Neural progenitor cell (in vitro differentiated cells): Measurements from ENCODE around the gene UPB1. TPM values are rescaled to one million over a fixed set of nuclear protein-coding genes. Genes with fewer than 3 reads are reported as not detected.

Source experiments
- DNase-seq: peaks from one replicate; pipeline ENCODE4 v3.0.0-alpha.2; 2016; ENCODE audit warnings: low spot score
- H2AFZ ChIP-seq: fragments of 200-600 bp; sonication (generic); replicated peaks from 2 replicates; pipeline ENCODE4 v1.6.1; 2016; ENCODE audit warnings: antibody characterized with exemption
- H3F3A ChIP-seq: fragments of 200-600 bp; sonication (generic); 2 replicates; pipeline ENCODE4 v1.6.1; 2016; ENCODE audit warnings: antibody characterized with exemption, low read depth
- H3K27ac ChIP-seq: fragments of 200-600 bp; sonication (generic); 2 replicates; pipeline ENCODE4 v1.5.1; 2016; ENCODE audit warnings: mild to moderate bottlenecking
- H3K27me3 ChIP-seq: fragments of 200-600 bp; sonication (generic); 2 replicates; pipeline ENCODE4 v1.6.1; 2016; ENCODE audit warnings: mild to moderate bottlenecking, moderate library complexity
- H3K36me3 ChIP-seq: fragments of 200-600 bp; sonication (generic); 2 replicates; pipeline ENCODE4 v1.5.1; 2016
- H3K4me1 ChIP-seq: fragments of 200-600 bp; sonication (generic); 2 replicates; pipeline ENCODE4 v1.6.1; 2016; ENCODE audit warnings: mixed run types
- H3K4me2 ChIP-seq: fragments of 200-600 bp; sonication (generic); 2 replicates; pipeline ENCODE4 v1.6.1; 2016
- H3K4me3 ChIP-seq: fragments of 200-600 bp; sonication (generic); 2 replicates; pipeline ENCODE4 v1.5.1; 2016
- H3K79me2 ChIP-seq: fragments of 200-600 bp; sonication (generic); 2 replicates; pipeline ENCODE4 v1.6.1; 2016; ENCODE audit warnings: low read depth
- H3K9ac ChIP-seq: fragments of 200-600 bp; sonication (generic); 2 replicates; pipeline ENCODE4 v1.6.1; 2016
- H3K9me3 ChIP-seq: fragments of 200-600 bp; sonication (generic); 2 replicates; pipeline ENCODE4 v1.5.1; 2016; ENCODE audit warnings: low read depth
- H4K20me1 ChIP-seq: fragments of 200-600 bp; sonication (generic); 2 replicates; pipeline ENCODE4 v1.6.1; 2016; ENCODE audit warnings: low read depth
- H3K27ac Mint-ChIP-seq: 3 replicates; pipeline ENCODE4 v1.8.0; 2021; ENCODE audit warnings: mixed read lengths
- H3K27me3 Mint-ChIP-seq: 2 replicates; pipeline ENCODE4 v1.8.0; 2022; ENCODE audit warnings: low read depth, mild to moderate bottlenecking, inconsistent platforms, moderate library complexity, mixed read lengths; ENCODE audit not compliant: insufficient read depth
- H3K36me3 Mint-ChIP-seq: 3 replicates; pipeline ENCODE4 v1.8.0; 2021; ENCODE audit warnings: mixed read lengths
- H3K4me1 Mint-ChIP-seq: 3 replicates; pipeline ENCODE4 v1.8.0; 2021; ENCODE audit warnings: mixed read lengths
- H3K4me3 Mint-ChIP-seq: 3 replicates; pipeline ENCODE4 v1.8.0; 2021; ENCODE audit warnings: mild to moderate bottlenecking, moderate library complexity, mixed read lengths
- H3K9me3 Mint-ChIP-seq: 3 replicates; pipeline ENCODE4 v1.8.0; 2020; ENCODE audit warnings: mixed read lengths
- EZH2 ChIP-seq: fragments of 200-600 bp; sonication (generic); IDR thresholded peaks from 2 replicates; pipeline ENCODE4 v1.6.1; 2017; ENCODE audit warnings: antibody characterized with exemption, mild to moderate bottlenecking, moderate library complexity
- EZH2phosphoT487 ChIP-seq: fragments of 200-600 bp; sonication (generic); IDR thresholded peaks from 2 replicates; pipeline ENCODE4 v1.6.1; 2017; ENCODE audit warnings: antibody characterized with exemption
- total RNA-seq: library from RNA; depleted of rRNA; stranded (reverse); fragments of >200 nt; gene quantifications from 2 replicates; pipeline ENCODE4 v1.2.3, GENCODE V29; 2015; ENCODE audit warnings: low replicate concordance
- TF ChIP-seq, protein P1 (sequence below): fragments of 200-600 bp; sonication (generic); IDR thresholded peaks from 2 replicates; pipeline ENCODE4 v1.5.1; 2017; ENCODE audit warnings: antibody characterized with exemption, mild to moderate bottlenecking

Gene UPB1
- total RNA-seq, 1 donor from 2014 or later: 0.17 TPM

- Histone ChIP-seq H3K27ac (no peak overlapping the region), H3K9ac (no peak overlapping the region), H2AFZ (no peak overlapping the region), H3K4me1 (peaks cover 27% of the 10 kb centered on the region), H3K27me3 (peaks cover 34% of the 10 kb centered on the region), H3K36me3 (no peaks in the 10 kb centered on the region), H3K4me2 (no peak overlapping the region), H4K20me1 (peaks cover 15% of the 10 kb centered on the region), H3K4me3 (no peak overlapping the region), H3F3A (peaks cover 29% of the 10 kb centered on the region), H3K79me2 (no peaks in the 10 kb centered on the region), H3K9me3 (no peaks in the 10 kb centered on the region)
- DNase-seq: no peak
- Mint-ChIP-seq H3K4me1 (peaks cover 37% of the 10 kb centered on the region), H3K27me3 (peaks cover 4% of the 10 kb centered on the region), H3K9me3 (no peaks in the 10 kb centered on the region), H3K36me3 (no peaks in the 10 kb centered on the region), H3K27ac (no peak overlapping the region), H3K4me3 (no peak overlapping the region)
- TF ChIP-seq EZH2phosphoT487 (no peak), EZH2 (no peak)
- TF ChIP-seq, protein P1, sequence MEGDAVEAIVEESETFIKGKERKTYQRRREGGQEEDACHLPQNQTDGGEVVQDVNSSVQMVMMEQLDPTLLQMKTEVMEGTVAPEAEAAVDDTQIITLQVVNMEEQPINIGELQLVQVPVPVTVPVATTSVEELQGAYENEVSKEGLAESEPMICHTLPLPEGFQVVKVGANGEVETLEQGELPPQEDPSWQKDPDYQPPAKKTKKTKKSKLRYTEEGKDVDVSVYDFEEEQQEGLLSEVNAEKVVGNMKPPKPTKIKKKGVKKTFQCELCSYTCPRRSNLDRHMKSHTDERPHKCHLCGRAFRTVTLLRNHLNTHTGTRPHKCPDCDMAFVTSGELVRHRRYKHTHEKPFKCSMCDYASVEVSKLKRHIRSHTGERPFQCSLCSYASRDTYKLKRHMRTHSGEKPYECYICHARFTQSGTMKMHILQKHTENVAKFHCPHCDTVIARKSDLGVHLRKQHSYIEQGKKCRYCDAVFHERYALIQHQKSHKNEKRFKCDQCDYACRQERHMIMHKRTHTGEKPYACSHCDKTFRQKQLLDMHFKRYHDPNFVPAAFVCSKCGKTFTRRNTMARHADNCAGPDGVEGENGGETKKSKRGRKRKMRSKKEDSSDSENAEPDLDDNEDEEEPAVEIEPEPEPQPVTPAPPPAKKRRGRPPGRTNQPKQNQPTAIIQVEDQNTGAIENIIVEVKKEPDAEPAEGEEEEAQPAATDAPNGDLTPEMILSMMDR: no peak
Measured at GRCh38 chr22:24504540-24504939, 9.4 kb downstream of the UPB1 start.

DNA sequence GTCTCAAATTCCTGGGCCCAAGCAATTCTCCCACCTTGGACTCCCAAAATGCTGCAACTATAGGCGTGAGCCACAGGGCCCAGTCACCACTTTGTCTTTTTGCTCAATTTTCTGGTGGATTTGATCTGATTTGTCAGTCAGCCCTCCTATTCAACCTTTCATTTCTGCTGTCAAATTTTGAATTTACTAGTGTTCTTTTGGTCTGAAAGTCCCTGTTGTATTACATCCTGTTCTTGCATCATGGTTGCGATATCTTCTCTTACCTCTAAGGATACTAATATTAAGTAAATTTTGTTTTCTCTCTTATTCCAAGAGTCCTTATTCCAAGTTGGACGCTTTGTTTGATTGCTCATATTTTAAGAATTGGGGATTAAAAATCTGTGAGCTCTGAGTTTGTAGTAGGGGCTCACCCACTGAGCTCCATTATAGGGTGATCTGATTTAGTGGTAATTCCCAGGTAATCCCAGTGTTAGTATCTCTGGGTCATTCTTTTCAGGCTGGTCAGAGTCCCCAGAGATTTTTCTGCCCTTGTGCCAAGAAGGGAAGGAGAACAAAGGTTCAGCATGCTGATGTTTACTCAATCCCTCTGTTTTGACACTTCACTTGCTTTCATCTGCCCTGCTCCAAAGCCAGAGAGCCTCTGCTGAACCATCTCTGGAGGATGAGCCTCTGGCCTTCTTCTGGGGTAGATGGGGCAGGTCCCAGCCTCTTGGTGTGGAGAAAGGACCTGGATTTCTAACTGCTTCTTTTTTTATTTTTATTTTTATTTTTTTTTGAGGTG lies 10.0 kb downstream of the UPB1 start:
- H3K9me3 ChIP-seq: no peaks in the 10 kb centered on the region
- no peak overlapping the region for H3K27ac ChIP-seq
- H3K9me3 Mint-ChIP-seq: no peaks in the 10 kb centered on the region
- no peak for DNase-seq
- no peak overlapping the region for H3K4me3 Mint-ChIP-seq
- no peak overlapping the region for H3K9ac ChIP-seq
- no peak overlapping the region for H3K4me2 ChIP-seq
- peaks cover 4% of the 10 kb centered on the region for H3K27me3 Mint-ChIP-seq
- H3K4me3 ChIP-seq: no peak overlapping the region
- no peaks in the 10 kb centered on the region for H3K36me3 ChIP-seq
- H2AFZ ChIP-seq: no peak overlapping the region
- peaks cover 28% of the 10 kb centered on the region for H3K27me3 ChIP-seq
- no peaks in the 10 kb centered on the region for H3K79me2 ChIP-seq
- peaks cover 31% of the 10 kb centered on the region for H3K4me1 Mint-ChIP-seq
- peaks cover 29% of the 10 kb centered on the region for H3F3A ChIP-seq
- no peaks in the 10 kb centered on the region for H3K36me3 Mint-ChIP-seq
- peaks cover 15% of the 10 kb centered on the region for H4K20me1 ChIP-seq
- no peak overlapping the region for H3K27ac Mint-ChIP-seq
- TF ChIP-seq EZH2phosphoT487: no peak
- TF ChIP-seq, protein P1: no peak
- no peak for TF ChIP-seq EZH2
- peaks cover 25% of the 10 kb centered on the region for H3K4me1 ChIP-seq

GRCh38 chr22:24506802-24507438 lies 11.8 kb downstream of the UPB1 start:
- Histone ChIP-seq H3K79me2 (no peaks in the 10 kb centered on the region), H3K9me3 (no peaks in the 10 kb centered on the region), H4K20me1 (no peaks in the 10 kb centered on the region), H2AFZ (peak overlapping the region; percentile 11), H3K27ac (no peak overlapping the region), H3K4me2 (peak overlapping the region; percentile 43), H3K4me1 (peaks cover 7% of the 10 kb centered on the region), H3K36me3 (no peaks in the 10 kb centered on the region), H3K27me3 (peaks cover 11% of the 10 kb centered on the region), H3K4me3 (peak overlapping the region; percentile 7), H3F3A (peaks cover 12% of the 10 kb centered on the region), H3K9ac (no peak overlapping the region)
- Mint-ChIP-seq H3K36me3 (no peaks in the 10 kb centered on the region), H3K4me1 (peaks cover 18% of the 10 kb centered on the region), H3K27me3 (peaks cover 5% of the 10 kb centered on the region), H3K9me3 (no peaks in the 10 kb centered on the region), H3K27ac (no peak overlapping the region), H3K4me3 (no peak overlapping the region)
- DNase-seq: no peak
- TF ChIP-seq EZH2phosphoT487: no peak
- TF ChIP-seq, protein P1: no peak
- no peak for TF ChIP-seq EZH2
